ENCODE measurements around the gene INSIG2.

INSIG2 gene

DNA sequence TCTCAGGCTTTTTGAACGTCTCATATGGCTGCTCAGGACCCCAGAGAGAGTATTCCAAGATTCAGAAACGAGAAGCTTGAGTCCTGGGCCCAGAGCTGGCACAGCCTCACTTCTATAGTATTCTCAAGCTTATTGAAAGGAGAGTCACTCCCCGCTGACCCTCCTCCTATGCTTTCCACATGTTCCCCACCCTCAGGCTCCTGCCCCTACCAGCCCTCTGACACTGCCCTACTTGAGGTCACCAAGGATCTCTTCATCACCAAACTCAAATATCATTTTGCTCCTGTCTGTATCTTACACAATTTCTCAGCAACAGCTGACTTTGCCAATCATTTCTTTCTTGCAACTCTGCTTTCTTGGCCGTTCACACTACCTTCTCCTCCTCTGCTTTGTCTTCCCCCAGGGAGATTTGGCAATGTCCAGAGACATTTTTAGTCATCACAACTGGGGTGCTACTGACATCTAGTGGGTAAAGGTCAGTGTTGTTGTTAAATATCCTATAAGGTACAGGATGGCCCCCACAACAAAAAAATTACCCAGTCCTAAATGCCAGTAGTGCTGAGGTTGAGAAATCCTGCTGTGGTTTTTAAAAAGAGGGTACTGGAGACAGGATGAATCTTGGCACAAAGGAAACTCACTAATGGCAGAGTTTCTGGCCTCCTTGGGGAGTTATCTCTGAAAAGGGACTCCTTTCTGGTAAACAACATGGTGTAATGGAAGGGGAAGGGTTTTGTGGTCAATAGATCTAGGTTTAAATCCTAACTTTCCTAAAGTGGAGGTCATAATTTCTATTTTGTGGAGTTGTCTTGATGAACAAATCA lies 26.9 kb upstream of the INSIG2 start:
- no peaks in the 10 kb centered on the region for H3K36me3 ChIP-seq (ENCODE audit: control insufficient read depth, insufficient read depth, low read length)
- H3K4me3 ChIP-seq (ENCODE audit: extremely low read depth, insufficient read depth, low read length, poor library complexity, severe bottlenecking), result no peak overlapping the region
- H3K9me3 ChIP-seq (ENCODE audit: control insufficient read depth, low read length), result no peaks in the 10 kb centered on the region
- peaks cover 3% of the 10 kb centered on the region for H3K4me1 ChIP-seq (ENCODE audit: control insufficient read depth, insufficient read depth, low read length, poor library complexity, severe bottlenecking)
- H3K27ac ChIP-seq (ENCODE audit: low read depth, low read length, severe bottlenecking), result no peak overlapping the region
- whole genome bisulfite sequencing, 2 experiments (ENCODE audit: insufficient coverage in 2 of 2), result 82 to 85% methylated on average over 3 to 4 of the region's 4 CpGs

DNA sequence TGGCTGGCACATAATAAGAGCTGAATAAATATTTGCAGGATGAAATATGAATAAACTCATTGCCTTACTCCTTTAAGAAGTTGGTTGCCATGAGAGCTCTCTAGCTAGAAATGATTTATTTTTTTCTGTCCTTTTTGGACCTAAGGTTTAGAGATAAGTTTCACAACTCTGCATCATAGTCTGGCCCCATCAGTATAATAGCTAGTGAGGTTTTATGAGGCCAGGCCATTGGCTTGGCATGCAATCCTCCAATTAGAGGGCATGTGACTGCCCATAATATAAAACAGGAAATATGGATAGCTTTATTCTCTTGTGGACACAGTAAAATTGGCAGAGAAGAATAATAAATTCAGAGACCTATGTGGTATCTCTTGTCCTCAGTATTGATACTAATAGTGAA lies 26.2 kb upstream of the INSIG2 start:
- peaks cover 3% of the 10 kb centered on the region for H3K4me1 ChIP-seq (ENCODE audit: control insufficient read depth, insufficient read depth, low read length, poor library complexity, severe bottlenecking)
- no peaks in the 10 kb centered on the region for H3K36me3 ChIP-seq (ENCODE audit: control insufficient read depth, insufficient read depth, low read length)
- H3K9me3 ChIP-seq (ENCODE audit: control insufficient read depth, low read length), result no peaks in the 10 kb centered on the region
- H3K27ac ChIP-seq (ENCODE audit: low read depth, low read length, severe bottlenecking), result no peak overlapping the region
- H3K4me3 ChIP-seq (ENCODE audit: extremely low read depth, insufficient read depth, low read length, poor library complexity, severe bottlenecking), result no peak overlapping the region

DNA sequence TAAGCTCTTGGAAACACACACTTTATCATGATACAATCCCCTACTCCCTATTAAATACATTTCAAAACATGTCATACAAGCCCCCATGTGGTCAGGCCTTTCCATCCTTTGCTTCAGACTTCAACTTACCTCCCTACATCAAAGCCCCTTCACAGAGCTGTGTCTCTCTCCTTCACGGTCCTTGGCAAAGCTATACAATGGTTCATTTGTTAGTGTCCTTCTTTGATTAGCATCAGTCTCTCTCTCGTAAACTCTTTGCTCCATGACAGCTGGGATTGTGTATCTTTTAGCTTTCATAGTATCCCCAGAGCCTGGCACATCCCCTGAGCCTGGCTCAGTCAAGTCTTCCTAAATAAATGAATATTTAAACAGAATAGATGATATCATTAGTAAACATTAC lies 25.6 kb upstream of the INSIG2 start:
- Histone ChIP-seq H3K9me3 (ENCODE audit: control insufficient read depth, low read length) (no peaks in the 10 kb centered on the region), H3K36me3 (ENCODE audit: control insufficient read depth, insufficient read depth, low read length) (no peaks in the 10 kb centered on the region), H3K27ac (ENCODE audit: low read depth, low read length, severe bottlenecking) (no peak overlapping the region), H3K4me3 (ENCODE audit: extremely low read depth, insufficient read depth, low read length, poor library complexity, severe bottlenecking) (no peak overlapping the region), H3K4me1 (ENCODE audit: control insufficient read depth, insufficient read depth, low read length, poor library complexity, severe bottlenecking) (peaks cover 3% of the 10 kb centered on the region)
- 43% methylated on average over 1 of the region's 2 CpGs; no CpG with 5 or more reads in 1 of the 2 experiments for WGBS, 2 experiments (ENCODE audit: insufficient coverage in 2 of 2)

DNA sequence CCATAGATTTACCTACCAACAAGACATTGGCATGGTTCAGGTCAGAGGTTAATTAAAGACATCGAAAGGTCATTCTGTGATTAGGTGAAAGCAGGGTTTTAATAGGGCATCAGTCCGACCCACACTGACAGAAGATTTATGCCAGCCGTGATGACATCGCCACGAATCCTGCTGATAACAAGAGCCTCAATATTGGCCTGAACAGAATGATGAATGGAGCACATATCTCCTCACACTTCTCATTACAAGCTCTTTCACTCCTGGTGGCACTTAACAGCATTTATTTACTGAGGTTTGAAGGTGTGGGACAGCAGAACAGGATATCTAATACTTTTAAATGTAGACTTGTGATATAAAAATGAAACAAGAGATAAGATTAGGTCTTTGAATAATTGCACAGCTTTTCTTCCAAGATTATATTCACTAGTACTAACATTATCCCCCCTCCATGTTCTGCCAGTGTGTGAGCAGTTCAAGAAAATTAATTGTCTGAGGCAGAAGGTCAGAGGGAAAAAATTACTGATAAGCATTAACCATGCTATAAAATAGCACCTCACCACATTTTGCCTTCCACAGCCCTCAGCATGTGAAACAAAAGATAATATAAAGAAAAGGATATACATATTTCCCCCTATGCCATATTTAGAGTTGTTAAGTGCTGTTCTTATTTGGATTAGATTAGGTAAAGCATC lies 23.1 kb upstream of the INSIG2 start:
- H3K27ac ChIP-seq (ENCODE audit: low read depth, low read length, severe bottlenecking), result no peak overlapping the region
- no peaks in the 10 kb centered on the region for H3K9me3 ChIP-seq (ENCODE audit: control insufficient read depth, low read length)
- WGBS, 2 experiments (ENCODE audit: insufficient coverage in 2 of 2), result 91 to 100% methylated on average over 2 to 5 of the region's 5 CpGs
- H3K4me1 ChIP-seq (ENCODE audit: control insufficient read depth, insufficient read depth, low read length, poor library complexity, severe bottlenecking), result no peaks in the 10 kb centered on the region
- H3K4me3 ChIP-seq (ENCODE audit: extremely low read depth, insufficient read depth, low read length, poor library complexity, severe bottlenecking), result no peak overlapping the region
- no peaks in the 10 kb centered on the region for H3K36me3 ChIP-seq (ENCODE audit: control insufficient read depth, insufficient read depth, low read length)

DNA sequence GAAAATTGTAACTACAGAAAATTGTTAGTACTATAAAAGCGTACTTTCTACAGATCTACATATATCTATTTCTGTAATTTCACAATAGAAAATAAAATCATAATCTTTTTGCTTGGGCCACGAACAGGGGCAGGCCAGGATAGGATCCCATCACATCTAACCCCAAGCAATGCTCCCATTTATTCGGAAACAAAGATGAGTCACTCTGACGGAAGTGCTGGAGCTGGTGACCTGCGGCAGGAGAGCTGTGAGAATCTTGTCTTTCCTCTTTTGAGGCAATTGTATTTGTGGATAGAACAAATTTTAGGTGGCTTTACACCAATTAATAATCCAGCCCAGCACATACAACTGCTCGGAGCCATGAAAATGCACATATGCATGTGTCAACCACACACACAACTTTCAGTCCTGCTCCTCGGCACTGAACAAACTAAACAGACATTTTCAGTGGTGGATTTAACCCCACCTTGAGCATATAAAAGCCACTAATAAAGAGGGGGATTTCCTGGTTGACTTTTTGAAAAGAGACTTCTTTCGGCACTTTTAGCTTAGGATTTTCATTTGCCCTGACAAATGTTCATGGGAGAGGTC lies 22.3 kb upstream of the INSIG2 start:
- H3K9me3 ChIP-seq (ENCODE audit: control insufficient read depth, low read length), result no peaks in the 10 kb centered on the region
- 92 to 93% methylated on average over 1 to 2 of the region's 8 CpGs for WGBS, 2 experiments (ENCODE audit: insufficient coverage in 2 of 2)
- H3K4me3 ChIP-seq (ENCODE audit: extremely low read depth, insufficient read depth, low read length, poor library complexity, severe bottlenecking), result no peak overlapping the region
- no peak overlapping the region for H3K27ac ChIP-seq (ENCODE audit: low read depth, low read length, severe bottlenecking)
- H3K36me3 ChIP-seq (ENCODE audit: control insufficient read depth, insufficient read depth, low read length), result no peaks in the 10 kb centered on the region
- no peaks in the 10 kb centered on the region for H3K4me1 ChIP-seq (ENCODE audit: control insufficient read depth, insufficient read depth, low read length, poor library complexity, severe bottlenecking)

DNA sequence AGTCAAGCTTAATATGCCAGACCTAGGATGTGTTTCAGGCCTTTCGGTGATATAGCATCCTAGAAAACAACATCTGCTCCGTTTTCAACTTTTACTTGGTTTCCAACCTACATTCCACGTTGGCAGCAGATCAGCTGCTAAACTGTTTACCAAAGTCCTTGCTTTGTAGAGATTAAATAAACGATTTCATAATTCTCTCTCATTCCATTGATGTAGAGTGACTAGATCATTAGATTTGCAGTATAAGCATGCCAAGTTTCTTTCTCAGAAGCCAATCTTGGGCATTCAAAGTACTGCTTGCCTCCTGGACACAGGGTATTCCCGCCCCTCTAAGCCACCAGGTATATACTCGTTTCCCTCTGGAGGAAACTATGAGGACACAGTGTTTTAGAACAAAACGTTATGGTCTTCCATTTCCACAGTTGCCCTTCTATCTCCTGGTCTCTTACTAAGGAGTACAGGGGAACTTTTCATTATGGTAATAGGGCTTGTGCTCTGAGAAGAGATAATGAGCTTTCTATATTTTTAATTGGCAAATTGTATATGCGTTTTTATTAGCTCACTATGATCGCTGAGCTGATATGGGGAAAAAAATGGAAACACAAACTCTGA lies 10.5 kb upstream of the INSIG2 start:
- Histone ChIP-seq H3K27ac (ENCODE audit: low read depth, low read length, severe bottlenecking) (no peak overlapping the region), H3K36me3 (ENCODE audit: control insufficient read depth, insufficient read depth, low read length) (no peaks in the 10 kb centered on the region)
- WGBS, 2 experiments (ENCODE audit: insufficient coverage in 2 of 2), result 85% methylated on average over 2 of the region's 9 CpGs; no CpG with 5 or more reads in 1 of the 2 experiments

DNA sequence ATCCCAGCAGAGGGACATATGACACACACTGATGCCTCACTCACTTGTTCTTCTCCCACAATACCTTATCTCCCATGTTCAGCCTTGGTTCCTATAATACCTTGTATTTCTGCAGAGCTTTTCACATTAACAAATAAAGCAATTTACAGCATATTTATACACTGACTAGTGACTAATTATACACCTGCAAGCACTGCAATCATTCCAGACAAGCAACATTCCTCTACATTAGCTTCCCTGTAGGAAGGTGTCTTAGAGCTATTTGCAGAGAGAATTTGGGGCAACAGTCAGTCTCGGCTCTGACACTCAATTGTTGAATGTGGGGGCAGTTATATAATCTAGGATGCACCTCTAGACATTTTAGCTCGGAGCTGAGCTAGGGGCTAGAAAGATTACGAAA lies 9.5 kb upstream of the INSIG2 start:
- Histone ChIP-seq H3K9me3 (ENCODE audit: control insufficient read depth, low read length) (no peaks in the 10 kb centered on the region), H3K4me1 (ENCODE audit: control insufficient read depth, insufficient read depth, low read length, poor library complexity, severe bottlenecking) (no peaks in the 10 kb centered on the region), H3K36me3 (ENCODE audit: control insufficient read depth, insufficient read depth, low read length) (no peaks in the 10 kb centered on the region), H3K4me3 (ENCODE audit: extremely low read depth, insufficient read depth, low read length, poor library complexity, severe bottlenecking) (no peak overlapping the region), H3K27ac (ENCODE audit: low read depth, low read length, severe bottlenecking) (no peak overlapping the region)
- 76 to 85% methylated on average over 2 to 3 of the region's 3 CpGs for WGBS, 2 experiments (ENCODE audit: insufficient coverage in 2 of 2)

More for the DNA sequence above, 10.5 kb upstream of the INSIG2 start:
- Histone ChIP-seq H3K4me3 (ENCODE audit: extremely low read depth, insufficient read depth, low read length, poor library complexity, severe bottlenecking) (no peak overlapping the region), H3K9me3 (ENCODE audit: control insufficient read depth, low read length) (no peaks in the 10 kb centered on the region), H3K4me1 (ENCODE audit: control insufficient read depth, insufficient read depth, low read length, poor library complexity, severe bottlenecking) (no peaks in the 10 kb centered on the region)

DNA sequence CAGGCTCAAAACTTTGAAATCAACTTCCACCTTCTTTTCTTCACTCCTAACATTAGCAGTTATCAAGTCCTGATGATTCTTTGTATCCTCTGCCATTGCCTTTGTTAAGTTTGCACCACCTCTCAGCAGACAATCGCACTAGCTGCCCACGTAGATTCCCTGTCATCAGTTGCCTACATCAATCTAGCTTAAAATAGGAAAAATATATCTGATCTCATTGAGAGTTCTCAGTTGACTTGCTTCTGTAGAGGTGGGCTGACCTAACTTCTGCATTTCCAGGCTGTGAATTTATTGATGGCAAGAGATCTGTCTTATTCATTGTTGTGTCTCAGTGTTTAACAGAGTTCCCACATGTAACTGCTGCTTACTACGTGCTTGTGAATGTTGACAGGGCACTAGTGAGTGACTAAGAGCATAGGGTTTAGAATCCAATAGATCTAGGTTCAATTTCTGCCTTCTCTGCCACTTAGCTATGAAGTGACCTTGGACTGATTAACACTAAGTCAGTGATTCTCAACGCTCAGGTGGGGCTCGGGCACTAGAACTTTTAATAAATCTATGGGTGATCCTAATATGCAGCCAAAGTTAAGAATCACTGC lies 3.7 kb upstream of the INSIG2 start:
- Histone ChIP-seq H3K36me3 (ENCODE audit: control insufficient read depth, insufficient read depth, low read length) (no peaks in the 10 kb centered on the region), H3K9me3 (ENCODE audit: control insufficient read depth, low read length) (no peaks in the 10 kb centered on the region), H3K4me1 (ENCODE audit: control insufficient read depth, insufficient read depth, low read length, poor library complexity, severe bottlenecking) (peaks cover 2% of the 10 kb centered on the region), H3K27ac (ENCODE audit: low read depth, low read length, severe bottlenecking) (no peak overlapping the region), H3K4me3 (ENCODE audit: extremely low read depth, insufficient read depth, low read length, poor library complexity, severe bottlenecking) (no peak overlapping the region)
- 94% methylated on average over 3 of the region's 5 CpGs; no CpG with 5 or more reads in 1 of the 2 experiments for WGBS, 2 experiments (ENCODE audit: insufficient coverage in 2 of 2)

DNA sequence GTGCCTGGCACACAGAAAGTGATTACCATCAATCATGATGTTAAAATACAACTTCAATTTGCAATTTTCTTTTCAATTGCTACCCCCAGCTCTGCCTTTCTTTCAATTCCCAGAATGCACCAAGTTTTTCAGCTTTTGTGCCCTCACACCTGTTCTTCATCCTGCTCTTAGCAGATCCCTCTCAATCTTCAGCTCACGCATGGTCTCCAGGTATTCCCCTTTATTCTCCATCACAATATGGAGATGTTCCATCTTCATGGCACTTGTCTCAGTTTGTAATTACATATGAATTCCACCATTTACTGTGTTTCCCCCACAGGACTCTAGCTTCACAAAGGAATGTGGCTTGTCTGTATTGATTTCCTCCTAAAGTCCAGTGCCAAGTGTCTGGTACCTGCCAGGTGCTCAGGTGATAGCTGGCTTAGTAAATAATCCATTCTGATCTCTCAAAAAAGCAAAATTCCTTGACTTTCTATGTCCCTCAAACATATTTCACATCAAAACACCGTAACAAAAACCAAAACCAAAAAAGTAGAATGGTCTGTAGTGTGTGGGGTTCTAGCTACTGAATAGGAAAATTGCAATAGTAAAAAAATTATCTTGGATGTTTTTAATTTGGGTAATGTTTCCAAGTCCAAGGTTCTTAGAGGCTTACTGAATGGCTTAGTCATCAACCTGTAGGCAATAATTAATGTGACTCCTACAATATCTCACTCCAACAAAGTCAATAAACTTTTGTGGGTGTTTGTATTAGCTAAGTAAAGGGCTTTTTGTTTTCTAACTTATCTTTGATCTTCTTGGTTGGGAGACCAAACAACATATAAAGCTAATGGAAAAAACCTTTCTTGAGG lies 2.9 kb upstream of the INSIG2 start:
- 100% methylated on average over 1 of the region's 2 CpGs; no CpG with 5 or more reads in 1 of the 2 experiments for WGBS, 2 experiments (ENCODE audit: insufficient coverage in 2 of 2)
- Histone ChIP-seq H3K4me3 (ENCODE audit: extremely low read depth, insufficient read depth, low read length, poor library complexity, severe bottlenecking) (no peak overlapping the region), H3K9me3 (ENCODE audit: control insufficient read depth, low read length) (no peaks in the 10 kb centered on the region), H3K4me1 (ENCODE audit: control insufficient read depth, insufficient read depth, low read length, poor library complexity, severe bottlenecking) (peaks cover 7% of the 10 kb centered on the region), H3K36me3 (ENCODE audit: control insufficient read depth, insufficient read depth, low read length) (no peaks in the 10 kb centered on the region), H3K27ac (ENCODE audit: low read depth, low read length, severe bottlenecking) (no peak overlapping the region)

All from mesodermal cell (in vitro differentiated cells).